SK-N-DZ (cell line): ENCODE measurements around the gene EIF3I. TPM values are rescaled to one million over a fixed set of nuclear protein-coding genes. Genes with fewer than 3 reads are reported as not detected.
A peak's percentile ranks its signal among the peaks of the same experiment; 100 is the strongest.

Experiments
- DNase-seq: peaks from one replicate; pipeline ENCODE4 v3.0.0-alpha.2; 2015; ENCODE audit warnings: low spot score
- polyA plus RNA-seq, 2 experiments: library from polyadenylated mRNA; depleted of rRNA; stranded (reverse); fragments of >200 nt; gene quantifications; 2 replicates each; pipeline ENCODE4 v1.2.3, GENCODE V29; 2014

Gene EIF3I
- polyA plus RNA-seq (2014; cell fraction: cytosol; rRNA removed), result 277 and 292 TPM in 2 replicates
- 42.4 and 53.0 TPM in 2 replicates for polyA plus RNA-seq (2014; cell fraction: nucleus; rRNA removed)

DNA sequence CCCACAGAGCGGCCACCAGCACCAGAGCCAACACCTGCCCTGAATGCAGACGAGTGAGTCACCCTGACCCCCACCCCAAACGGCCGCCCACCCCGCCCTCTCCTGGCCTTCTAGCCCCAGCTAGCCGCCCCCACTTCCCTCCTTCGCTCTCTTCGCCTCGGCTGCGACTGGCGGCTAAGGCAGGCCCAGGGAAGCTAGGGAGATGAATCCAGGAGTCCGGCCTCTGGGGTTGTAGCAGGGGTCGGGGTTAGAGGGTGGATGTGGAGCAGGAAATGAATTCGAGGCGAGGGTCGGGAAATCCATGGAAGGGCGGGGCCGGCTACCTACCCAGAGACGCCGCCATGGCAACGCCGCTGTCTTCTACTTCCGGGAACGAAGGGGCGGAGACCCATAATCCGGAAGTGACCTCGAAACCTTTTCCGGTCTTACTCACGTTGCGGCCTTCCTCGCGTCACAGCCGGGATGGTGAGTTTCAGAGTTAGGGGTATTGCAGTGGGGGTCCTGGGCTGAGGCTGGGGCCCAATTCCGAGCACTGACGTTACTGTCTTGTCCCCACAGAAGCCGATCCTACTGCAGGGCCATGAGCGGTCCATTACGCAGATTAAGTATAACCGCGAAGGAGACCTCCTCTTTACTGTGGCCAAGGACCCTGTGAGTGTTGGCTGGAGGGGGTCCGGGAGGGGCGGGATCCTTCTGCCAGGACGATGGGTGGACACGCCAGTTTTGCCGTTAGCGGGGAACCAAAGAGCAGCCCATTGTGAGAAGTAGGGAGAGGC lies at the start of gene EIF3I, which contains the start of gene TMEM234:
TSS of gene EIF3I (plus strand) at position 428 of the 776 bp plus-strand sequence. CDS start at position 463, 35 bp downstream.
TSS of gene TMEM234 (minus strand) at position 374 of the 776 bp plus-strand sequence. CDS start at position 343, 31 bp downstream.
- DNase-seq, result peak; percentile 89

DNA sequence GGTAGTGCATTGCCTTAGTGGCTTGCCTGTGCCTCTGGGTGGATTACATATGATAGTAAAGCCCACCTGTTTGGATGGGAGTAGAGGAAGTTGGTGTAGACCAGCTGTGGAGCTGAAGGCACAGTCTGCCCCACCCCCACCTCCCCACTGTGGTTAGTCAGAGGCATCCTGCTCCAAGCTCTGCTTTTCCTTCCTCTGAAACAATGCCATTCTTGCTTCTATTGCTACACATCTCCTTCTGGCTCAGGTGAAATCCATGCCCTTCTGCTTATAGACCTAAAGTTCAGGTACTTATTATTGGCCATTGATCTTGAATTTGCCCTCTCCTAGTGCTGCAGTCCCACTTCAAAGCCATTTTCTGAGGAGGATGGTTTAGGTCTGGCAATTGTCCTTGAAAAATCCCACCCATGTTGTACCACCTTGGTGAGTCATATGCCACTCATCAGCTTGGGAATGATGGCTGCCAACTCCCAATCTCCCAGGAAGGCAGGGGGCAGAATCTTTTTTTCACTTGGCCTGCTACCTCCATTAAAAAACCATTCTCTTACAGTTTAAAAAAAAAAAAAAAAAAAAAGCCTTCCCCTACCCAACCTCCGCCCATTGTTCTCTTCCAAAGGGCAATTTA lies 49.5 kb upstream of the EIF3I start:
- DNase-seq, result no peak

DNA sequence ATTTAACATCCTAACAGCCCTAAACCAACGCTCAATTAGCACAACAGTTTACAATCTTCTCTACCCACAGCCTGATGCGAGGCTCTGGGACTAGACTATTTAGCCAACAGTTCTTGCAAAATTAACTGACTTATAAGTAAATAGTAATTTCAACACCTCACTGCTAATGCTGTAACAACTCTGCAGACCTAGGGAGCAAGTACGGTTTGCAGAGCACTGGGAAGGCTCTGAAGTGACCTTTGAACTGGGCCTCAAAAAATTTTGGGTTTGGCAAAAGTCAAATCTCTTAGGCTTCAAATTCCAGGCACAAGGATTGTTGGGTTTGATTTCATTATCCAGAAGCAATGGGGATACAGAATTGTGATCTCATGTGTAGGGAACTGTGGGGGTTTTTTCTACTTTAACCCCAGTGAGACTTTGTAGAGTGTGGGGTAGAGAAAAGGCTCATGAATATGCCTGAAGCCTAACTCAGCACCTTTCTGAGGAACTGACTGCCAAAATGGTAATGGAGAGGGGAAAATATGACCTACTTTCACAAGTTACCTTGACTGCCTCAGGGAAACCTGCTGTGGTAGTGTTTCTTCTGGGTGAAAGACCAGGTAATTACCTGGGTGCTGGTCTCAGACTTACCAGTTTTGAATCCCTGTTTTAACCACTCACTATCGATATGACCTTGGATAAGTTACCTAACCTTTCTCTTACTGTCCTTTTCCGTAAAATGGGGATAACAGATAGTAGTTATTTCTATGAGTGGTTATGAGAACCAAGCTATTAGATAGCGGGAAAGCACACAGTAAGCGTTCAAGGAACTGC lies 43.6 kb upstream of the EIF3I start:
- no peak for DNase-seq

DNA sequence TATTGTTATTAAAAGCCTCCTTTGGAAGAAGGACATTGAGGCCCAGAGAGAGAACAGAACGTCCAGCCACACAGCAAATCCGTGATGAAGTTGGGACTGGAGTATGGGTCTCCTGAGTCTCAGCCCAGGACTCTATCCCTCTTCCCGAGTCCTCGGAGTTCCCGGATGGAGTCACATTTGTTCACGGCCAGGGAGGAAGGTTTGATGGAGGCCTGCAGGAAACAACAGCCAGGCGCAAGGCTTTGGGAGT lies 43.1 kb upstream of the EIF3I start:
- no peak for DNase-seq

- peak; percentile 91 for DNase-seq
These were observed 42.6 kb upstream of the EIF3I start, which contains the start of gene TXLNA for GRCh38 chr1:32179443-32180185. TSS of gene TXLNA (plus strand) at chr1:32179675. CDS start at chr1:32180346, 671 bp downstream.

- DNase-seq, result peak; percentile 22
These were observed 41.8 kb upstream of the EIF3I start for GRCh38 chr1:32180186-32181060.

DNA sequence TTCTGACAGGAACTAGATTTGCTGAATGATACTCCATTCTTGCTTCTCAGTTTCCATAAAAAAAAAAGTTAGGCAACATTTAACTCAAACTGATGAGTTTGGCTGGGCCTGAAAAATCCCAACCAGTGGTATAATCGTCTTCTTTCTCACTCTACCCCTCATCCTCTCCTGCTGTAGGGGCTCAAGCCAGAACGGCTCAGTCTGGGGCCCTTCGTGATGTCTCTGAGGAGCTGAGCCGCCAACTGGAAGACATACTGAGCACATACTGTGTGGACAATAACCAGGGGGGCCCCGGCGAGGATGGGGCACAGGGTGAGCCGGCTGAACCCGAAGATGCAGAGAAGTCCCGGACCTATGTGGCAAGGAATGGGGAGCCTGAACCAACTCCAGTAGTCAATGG lies 41.1 kb upstream of the EIF3I start:
- no peak for DNase-seq

DNA sequence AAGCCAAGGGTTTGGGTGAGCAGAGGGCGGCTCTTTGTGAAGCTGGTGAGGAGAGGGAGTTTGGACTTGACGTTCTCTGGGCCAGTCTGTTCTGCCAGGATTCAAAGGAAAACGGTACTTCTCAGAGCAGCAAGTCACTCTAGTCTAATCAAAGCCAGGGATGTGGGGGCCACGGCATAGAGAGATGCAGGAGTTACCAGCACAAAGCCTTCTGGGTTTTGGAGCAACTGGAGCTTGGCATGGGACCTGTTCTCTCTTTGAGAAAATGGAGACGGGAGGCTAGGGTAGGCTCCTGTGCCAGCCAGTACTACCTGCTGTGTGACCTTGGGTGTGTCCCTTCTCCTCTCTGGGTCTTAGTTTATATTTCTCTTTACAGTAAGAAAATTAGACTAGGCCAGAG lies 40.6 kb upstream of the EIF3I start:
- no peak for DNase-seq

GRCh38 chr1:32182060-32182459 lies 40.1 kb upstream of the EIF3I start:
- DNase-seq, result no peak

DNA sequence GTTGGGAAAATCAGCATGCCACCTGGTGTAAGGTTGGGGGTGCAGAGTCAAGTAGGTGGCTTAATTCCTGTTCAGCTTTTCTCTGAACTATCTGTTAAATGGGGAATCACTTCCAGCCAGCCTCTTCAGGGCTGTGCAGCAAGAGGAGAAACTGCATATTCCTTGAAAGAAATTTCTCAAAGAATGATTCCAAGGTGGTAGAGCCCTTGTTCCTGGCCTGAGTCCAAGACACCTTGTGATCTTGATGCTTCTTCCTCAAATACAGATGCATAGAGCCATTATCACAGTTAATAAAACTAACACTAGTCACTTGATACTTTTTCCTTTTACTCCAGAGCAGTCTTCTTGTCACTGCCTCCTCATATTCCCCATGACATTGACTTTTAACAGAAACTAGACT lies 37.6 kb upstream of the EIF3I start:
- no peak for DNase-seq

DNA sequence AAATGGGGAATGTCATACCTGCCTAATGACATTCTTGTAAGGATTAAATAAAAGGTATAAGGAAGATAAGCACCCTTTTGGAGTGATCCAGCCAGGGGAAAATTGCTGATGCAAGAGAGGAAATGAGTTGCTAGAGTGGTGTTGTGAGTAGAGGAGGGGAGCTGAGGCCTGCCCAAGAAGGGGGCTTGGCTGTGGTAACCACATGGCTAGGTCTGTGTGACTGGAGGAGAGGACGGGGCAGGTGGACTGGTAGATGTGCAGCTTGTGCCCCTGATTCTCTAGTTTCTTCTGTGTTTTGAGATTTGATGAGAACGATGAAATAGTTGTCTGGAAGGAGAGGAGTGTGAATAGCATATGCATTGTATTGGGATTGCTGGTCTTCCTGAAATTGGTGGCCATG lies 36.1 kb upstream of the EIF3I start:
- DNase-seq, result no peak

- no peak for DNase-seq
These were observed 35.7 kb upstream of the EIF3I start for GRCh38 chr1:32186491-32186890.

GRCh38 chr1:32187850-32188249 lies 34.4 kb upstream of the EIF3I start:
- DNase-seq, result no peak

DNA sequence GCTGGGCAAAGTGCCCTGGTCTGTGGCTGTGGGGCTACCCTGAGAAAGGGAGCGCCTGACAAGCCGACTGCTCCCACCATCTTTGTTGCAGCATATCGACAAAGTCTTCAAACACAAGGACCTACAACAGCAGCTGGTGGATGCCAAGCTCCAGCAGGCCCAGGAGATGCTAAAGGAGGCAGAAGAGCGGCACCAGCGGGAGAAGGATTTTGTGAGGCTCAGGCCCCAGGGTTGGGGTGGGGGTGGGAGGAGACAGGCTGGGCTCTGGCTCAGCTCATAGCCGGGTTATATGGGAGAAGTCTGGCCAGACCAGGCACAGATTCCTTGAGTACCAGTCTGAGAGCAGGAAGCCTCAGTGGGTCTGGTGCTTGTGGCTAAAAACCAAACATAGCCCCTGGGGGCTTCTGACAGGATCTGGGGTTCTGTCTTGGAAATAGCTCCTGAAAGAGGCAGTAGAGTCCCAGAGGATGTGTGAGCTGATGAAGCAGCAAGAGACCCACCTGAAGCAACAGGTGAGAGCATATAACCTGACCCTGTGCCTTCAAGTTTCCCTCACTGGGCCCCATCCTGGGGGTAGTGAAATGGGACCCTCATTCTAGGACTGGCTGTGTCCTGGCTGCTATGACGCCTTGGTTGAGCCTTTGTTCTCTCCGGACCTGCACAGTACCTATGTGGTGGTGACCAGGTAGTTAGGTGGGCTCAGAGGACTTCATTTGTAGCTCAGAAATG lies 29.8 kb upstream of the EIF3I start:
- no peak for DNase-seq

DNA sequence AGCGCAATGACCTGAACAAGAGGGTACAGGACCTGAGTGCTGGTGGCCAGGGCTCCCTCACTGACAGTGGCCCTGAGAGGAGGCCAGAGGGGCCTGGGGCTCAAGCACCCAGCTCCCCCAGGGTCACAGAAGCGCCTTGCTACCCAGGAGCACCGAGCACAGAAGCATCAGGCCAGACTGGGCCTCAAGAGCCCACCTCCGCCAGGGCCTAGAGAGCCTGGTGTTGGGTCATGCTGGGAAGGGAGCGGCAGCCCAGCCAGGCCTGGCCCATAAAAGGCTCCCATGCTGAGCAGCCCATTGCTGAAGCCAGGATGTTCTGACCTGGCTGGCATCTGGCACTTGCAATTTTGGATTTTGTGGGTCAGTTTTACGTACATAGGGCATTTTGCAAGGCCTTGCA lies 27.2 kb upstream of the EIF3I start:
- DNase-seq, result no peak

GRCh38 chr1:32195531-32195930 lies 26.7 kb upstream of the EIF3I start:
- no peak for DNase-seq

DNA sequence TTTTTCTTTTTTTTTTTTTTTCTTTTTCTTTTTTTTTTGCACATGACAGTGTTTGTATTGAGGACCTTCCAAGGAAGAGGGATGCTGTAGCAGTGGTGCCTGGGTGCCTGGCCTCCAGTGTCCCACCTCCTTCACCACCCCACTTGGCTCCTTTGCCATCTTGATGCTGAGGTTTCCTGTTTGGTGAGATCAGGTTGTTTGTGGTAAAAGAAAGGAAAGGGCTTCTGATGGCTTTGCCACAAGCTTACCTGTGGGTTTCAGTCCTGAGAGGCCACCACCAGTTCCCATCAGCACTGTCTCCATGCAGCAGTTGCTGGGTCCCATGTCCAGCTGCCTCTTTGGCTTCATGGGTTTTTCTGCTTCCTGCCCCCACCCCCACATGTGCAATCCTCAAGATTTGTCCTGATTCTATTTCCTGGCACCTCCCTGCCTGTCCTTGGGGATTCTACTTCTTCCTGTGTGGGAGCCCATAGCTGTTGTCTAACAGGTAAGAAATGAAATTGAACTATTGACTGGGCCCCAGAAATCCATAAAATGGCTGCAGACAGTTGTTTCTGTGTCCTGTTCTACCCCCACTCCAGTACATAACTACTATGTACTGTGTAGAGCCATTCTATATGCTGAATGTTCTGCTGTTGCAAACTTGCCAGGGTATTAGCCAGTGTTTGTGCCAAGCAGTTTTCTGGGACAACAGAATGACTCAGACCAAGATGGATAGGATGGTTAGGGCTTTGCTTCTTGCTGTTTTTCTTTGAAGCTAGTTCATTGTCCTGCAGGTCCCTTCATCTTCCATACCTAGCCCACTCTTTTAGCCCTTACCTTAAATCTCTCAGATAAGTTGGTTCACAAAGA lies 26.0 kb upstream of the EIF3I start:
- DNase-seq, result no peak

- DNase-seq, result no peak
These were observed 25.1 kb upstream of the EIF3I start for GRCh38 chr1:32197074-32197473.

DNA sequence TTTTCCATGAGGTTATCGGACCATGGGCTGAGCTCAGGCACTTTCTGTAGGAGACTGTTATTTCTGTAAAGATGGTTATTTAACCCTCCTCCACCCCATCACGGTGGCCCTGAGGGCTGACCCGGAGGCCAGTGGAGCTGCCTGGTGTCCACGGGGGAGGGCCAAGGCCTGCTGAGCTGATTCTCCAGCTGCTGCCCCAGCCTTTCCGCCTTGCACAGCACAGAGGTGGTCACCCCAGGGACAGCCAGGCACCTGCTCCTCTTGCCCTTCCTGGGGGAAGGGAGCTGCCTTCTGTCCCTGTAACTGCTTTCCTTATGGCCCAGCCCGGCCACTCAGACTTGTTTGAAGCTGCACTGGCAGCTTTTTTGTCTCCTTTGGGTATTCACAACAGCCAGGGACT lies 24.4 kb upstream of the EIF3I start:
- no peak for DNase-seq
